Measurements from ENCODE around the gene PDLIM1.

Gene PDLIM1

GRCh38 chr10:95288303-95288702 is 2.5 kb downstream of the PDLIM1 start:
- DNase-seq (ENCODE audit: low read depth), result no peak

- DNase-seq (ENCODE audit: low read depth), result no peak
Observed at GRCh38 chr10:95287281-95287680, 3.5 kb downstream of the PDLIM1 start.

GRCh38 chr10:95286707-95287106 is 4.1 kb downstream of the PDLIM1 start:
- DNase-seq (ENCODE audit: low read depth), result no peak

- DNase-seq (ENCODE audit: low read depth), result no peak
Observed at GRCh38 chr10:95285556-95285955, 5.2 kb downstream of the PDLIM1 start.

DNA sequence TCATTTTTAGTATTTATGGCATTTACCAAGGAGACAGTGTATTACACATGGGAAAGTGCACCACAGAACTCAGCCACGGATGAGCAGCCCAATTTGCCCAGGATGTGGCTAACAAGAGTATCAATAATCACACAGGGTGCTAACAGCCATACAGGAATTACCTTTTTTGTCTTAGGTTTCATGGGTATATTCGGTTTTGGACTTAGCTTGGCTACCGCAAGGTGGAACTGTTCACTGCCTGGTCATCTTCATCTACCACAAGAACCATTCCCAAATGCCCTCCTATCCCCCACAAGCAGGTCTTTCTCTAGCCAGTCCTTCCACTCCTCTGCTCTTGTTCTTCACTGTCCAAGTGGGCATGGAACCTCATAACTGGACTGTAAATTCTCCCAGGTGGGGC is 6.0 kb downstream of the PDLIM1 start:
- no peak for DNase-seq (ENCODE audit: low read depth)

DNA sequence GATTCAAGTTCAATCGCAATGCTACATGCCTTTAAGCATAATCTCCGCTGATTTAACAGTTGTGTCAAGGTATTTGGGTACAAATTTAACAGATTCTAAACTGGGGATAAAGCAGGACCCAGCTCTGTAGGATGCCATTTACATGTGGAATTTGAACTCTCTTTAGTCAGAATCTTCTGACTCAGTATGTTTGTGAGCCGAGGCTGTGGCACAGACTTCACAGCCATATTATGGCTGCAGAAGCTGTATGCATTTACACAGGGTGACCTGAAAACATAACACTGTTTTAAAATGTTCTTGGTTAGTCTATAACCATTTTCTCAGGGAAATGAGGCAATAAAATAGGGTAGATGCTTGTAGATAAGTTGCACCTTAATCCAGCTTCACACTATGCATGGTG is 8.7 kb downstream of the PDLIM1 start:
- no peak for DNase-seq (ENCODE audit: low read depth)

DNA sequence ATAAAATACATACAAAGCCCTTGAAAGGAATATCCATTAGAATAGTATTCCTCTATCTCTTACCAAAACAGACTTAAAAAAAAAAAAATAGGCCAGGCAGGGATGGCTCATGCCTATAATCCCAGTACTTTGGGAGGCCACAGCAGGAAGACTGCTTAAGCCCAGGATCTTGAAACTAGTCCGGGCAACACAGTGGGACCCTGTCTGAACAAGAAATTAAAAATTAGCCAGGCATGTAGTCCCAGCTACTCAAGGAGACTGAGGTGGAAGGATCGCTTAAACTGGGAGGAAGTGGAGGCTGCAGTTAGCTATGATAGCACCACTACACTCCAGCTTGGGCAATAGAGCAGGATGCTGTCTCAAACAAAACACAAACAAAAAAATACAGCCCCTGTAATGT is 9.6 kb downstream of the PDLIM1 start:
- DNase-seq (ENCODE audit: low read depth), result no peak

DNA sequence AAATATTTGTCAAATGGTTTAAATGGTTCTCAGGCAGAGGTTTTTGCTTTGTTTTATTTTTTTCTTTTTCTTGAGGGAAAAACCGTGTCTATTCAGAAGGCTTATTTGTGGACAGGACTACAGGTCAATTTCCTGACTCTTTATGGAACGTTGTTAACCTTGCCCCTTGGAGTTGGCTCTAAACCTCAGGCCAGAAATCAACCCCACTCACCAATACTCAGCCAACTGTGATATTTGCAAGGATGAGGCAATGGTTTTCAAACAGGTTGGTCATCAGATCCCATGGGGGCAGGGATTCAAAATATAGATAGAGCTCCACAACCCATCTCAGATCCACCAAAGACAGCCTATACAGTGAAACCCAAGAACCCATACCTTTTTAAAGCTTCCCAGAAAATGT is 10.2 kb downstream of the PDLIM1 start:
- DNase-seq (ENCODE audit: low read depth), result no peak

GRCh38 chr10:95279042-95279820 is 11.6 kb downstream of the PDLIM1 start:
- peak; percentile 86 for DNase-seq (ENCODE audit: low read depth)

GRCh38 chr10:95278061-95278988 is 12.5 kb downstream of the PDLIM1 start:
- peak; percentile 97 for DNase-seq (ENCODE audit: low read depth)

DNA sequence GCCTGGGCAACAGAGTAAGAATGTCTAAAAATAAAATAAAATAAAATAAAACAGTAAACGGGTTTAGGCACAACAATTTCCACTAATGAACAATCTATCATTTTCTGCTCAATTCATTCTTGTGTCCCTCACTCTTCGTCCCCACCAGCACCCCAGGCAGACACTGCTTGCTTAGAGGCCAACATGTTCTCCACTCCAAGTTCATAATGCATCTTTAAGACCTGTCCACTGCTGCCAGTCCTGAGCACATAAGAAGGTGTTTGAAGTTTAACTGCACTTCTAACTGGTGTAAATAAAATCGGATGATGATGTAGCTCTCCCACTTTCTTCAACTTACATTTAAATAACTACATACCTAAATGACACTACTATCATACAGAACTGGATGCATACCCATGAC is 13.2 kb downstream of the PDLIM1 start:
- no peak for DNase-seq (ENCODE audit: low read depth)

GRCh38 chr10:95277201-95277570 is 13.6 kb downstream of the PDLIM1 start:
- no peak for DNase-seq (ENCODE audit: low read depth)

DNA sequence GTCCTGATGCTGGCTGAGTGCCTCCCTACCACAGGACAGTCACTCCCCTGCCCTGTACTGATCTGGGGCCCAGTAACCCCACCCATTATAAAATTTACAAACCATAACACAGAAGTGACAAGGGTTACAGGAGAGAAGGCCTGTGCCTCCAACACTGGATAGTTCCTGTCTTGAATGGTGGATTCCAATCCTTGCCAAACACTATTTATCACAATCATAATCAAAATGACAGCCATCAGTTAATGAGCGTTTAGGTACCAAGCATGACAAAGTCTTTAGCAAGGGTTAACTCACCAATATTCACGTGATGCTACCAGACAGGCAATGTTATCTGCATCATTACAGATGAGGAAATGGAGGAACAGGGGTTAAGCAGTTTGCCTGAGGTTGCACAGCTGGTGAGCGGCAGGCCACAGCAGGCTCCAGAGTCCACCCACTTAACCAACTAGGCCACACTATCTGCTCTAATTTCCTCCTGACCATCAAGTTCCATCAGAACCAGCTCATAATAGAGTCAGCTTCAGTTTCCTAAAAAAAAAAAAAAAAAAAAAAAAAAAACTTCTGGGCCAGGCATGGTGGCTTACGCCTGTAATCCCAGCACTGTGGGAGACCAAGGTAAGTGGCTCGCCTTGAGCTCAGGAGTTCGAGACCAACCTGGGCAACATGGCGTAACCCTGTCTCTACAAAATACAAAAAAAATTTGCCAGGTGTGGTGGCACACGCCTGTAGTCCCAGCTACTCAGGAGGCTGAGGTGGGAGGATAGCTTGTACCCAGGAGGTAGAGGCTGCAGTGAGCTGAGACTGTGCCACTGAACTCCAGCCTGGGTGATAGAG is 14.2 kb downstream of the PDLIM1 start:
- DNase-seq (ENCODE audit: low read depth), result no peak

DNA sequence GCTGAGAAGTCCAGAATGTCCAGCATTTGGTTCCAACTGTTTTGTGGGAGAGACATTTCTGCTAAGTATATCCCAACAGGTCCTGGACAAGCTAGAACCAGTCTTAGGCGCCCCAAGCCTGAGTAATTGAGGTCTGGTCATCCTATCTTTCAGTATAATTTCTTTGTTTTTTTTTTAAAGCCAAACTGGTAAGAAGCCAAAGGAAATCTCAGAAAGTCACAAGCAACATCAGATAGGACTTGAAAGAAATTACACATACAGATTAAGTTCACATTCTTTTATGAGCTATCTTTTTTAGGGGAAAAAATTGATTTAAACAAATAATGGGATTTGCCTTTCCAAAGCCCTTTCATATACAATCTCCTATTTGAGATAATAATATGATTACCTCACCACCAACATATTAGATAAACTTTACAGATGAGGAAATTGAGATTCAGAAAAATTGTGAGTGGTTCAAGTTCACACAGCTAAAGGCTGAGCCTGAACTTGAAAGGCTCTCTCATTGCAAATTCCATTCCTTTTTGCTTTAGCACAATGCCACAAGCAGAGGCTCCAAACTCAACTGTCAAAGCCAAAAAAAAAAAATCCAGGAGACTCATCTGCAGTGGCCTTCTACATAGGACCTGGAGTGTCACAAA is 15.0 kb downstream of the PDLIM1 start:
- DNase-seq (ENCODE audit: low read depth), result peak; percentile 91

DNA sequence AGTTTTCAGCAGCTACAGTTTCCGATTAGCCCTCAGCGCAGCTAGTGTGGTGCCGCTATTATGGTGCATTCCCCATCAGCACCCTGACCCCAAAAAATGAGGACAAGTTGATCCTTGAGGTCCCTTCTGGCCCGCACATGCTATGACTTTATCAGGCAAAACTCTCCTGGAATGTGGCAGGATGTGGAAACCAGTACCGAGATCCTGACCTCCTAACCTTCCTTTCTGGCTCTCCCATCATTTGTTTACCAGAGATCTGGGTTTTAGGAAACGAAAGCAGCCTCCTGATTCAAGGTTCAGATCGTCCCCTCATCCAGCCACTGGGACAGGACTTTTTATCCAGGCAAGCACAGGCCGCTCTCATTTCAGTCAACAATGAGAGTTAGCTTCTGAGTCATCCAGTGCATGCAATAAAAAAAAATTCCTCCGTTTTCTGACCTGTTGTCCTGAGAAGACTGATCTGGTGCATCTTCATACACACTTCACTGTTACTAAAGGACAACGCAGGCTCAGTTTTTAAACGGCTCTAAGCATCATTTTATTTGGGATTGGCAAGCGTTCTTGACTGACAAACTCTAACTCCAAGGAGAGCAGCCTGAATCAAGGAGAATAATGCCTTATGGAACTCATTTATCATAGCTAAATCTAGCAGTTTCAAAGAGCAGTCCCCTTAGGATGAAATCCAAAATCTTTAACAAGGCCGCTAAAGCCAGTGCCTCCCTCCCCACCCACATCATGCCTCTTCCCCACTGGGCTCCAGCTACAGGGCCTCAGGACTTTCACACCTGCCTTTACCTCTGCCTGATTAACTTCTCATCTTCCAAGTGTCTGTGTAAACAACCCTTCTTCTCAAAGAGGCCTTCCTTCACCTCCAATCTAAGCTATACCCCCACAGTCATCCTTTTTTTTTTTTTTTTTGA is 17.1 kb downstream of the PDLIM1 start:
- peak; percentile 96 for DNase-seq (ENCODE audit: low read depth)

DNA sequence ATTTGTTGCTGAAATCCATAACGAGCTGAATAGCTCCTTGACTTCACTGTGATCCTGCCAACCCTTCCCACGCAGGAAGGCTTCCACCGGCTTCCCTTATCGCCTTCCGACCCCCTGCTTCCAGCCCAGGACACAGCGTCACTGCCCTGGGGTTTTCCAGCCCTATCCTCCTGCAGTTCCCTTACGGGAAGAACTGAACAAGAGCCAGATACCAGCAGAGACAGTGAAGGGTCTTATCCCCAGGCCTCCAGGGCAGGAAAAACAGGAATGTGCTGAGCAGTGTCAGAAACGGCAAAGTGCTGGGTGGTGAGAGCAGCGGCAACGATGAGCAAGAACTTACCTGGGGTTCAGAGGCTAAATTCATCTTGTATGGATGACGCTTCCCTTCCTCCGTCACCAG is 22.4 kb downstream of the PDLIM1 start:
- peak; percentile 86 for DNase-seq (ENCODE audit: low read depth)

DNA sequence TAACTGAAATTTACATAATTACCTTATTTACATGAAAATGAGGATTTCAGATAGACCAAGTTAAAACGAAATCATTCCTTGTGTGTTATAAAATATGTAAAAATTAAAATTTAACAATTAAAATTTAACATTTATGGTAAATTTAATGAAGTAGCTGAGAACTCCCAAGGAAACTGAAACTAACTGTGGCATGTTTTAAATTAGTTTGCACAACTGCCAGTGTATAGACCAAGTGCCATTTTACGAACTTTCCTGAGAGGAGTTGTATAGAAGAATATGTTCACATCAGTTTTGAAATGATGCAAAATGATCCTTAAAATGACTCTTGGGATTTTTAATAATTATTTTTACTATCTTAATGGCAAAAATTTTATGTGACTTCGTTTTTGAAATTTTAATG is 23.6 kb downstream of the PDLIM1 start:
- DNase-seq (ENCODE audit: low read depth), result no peak

- DNase-seq (ENCODE audit: low read depth), result peak; percentile 94
Observed at GRCh38 chr10:95266674-95267095, 24.1 kb downstream of the PDLIM1 start.

GRCh38 chr10:95265572-95265971 is 25.2 kb downstream of the PDLIM1 start:
- no peak for DNase-seq (ENCODE audit: low read depth)

- DNase-seq (ENCODE audit: low read depth), result no peak
Observed at GRCh38 chr10:95264227-95265051, 26.4 kb downstream of the PDLIM1 start.

Measured in iris pigment epithelial cell (primary cell).